ENCODE results near the gene CNGA3.

GRCh38 chr2:98405301-98405700 lies 59.0 kb downstream of the CNGA3 start:
- no peak for TF ChIP-seq CTCF (IDR thresholded peaks at IDR 0.05; ENCODE audit: low read depth, low read length)
- TF ChIP-seq EZH2phosphoT487 (IDR thresholded peaks at IDR 0.05; ENCODE audit: low read depth) = no peak

Data from OCI-LY3 (cell line).